Fibroblast of lung (primary cell): Measurements from ENCODE around the gene RYR2. TPM values are rescaled to one million over a fixed set of nuclear protein-coding genes. Genes with fewer than 3 reads are reported as not detected.

Experiments used
- DNase-seq, 2 donors: peaks; one replicate each; pipeline versions ENCODE4 v3.0.0 to v3.0.0-alpha.2; 2010; ENCODE audit warnings: low read depth in 2 of 2
- H2AFZ ChIP-seq: 2 replicates; pipeline ENCODE4 v1.5.1; 2012; ENCODE audit warnings: low read length, control low read depth, inconsistent platforms
- H3K27ac ChIP-seq: 2 replicates; pipeline ENCODE4 v1.5.1; 2011; ENCODE audit warnings: low read length, control low read depth; ENCODE audit not compliant: insufficient read depth
- H3K27me3 ChIP-seq: 2 replicates; pipeline ENCODE4 v1.5.1; 2011; ENCODE audit warnings: mild to moderate bottlenecking, low read length; ENCODE audit not compliant: control insufficient read depth, insufficient read depth
- H3K36me3 ChIP-seq: 2 replicates; pipeline ENCODE4 v1.5.1; 2011; ENCODE audit warnings: low read length; ENCODE audit not compliant: control insufficient read depth, insufficient read depth
- H3K4me1 ChIP-seq: 2 replicates; pipeline ENCODE4 v1.5.1; 2011; ENCODE audit warnings: low read length; ENCODE audit not compliant: control insufficient read depth, insufficient read depth; ENCODE audit errors: extremely low read depth
- H3K4me2 ChIP-seq: 2 replicates; pipeline ENCODE4 v1.5.1; 2011; ENCODE audit warnings: low read length, control low read depth; ENCODE audit not compliant: insufficient read depth; ENCODE audit errors: extremely low read depth
- H3K4me3 ChIP-seq, 4 experiments: fragments of 200-600 bp in 1 of 4; sonication (generic) in 1 of 4; replicated peaks in 1 of 4; 2 replicates each; pipeline ENCODE4 v1.5.1; 2011 to 2016; ENCODE audit warnings: low read length in 4 of 4, low read depth in 3 of 4, mild to moderate bottlenecking in 3 of 4, control low read depth in 2 of 4, inconsistent platforms in 1 of 4, mixed read lengths in 1 of 4; ENCODE audit not compliant: insufficient read depth in 1 of 4; ENCODE audit errors: control extremely low read depth in 1 of 4
- H3K79me2 ChIP-seq: 2 replicates; pipeline ENCODE4 v1.5.1; 2012; ENCODE audit warnings: mild to moderate bottlenecking, low read length, inconsistent platforms; ENCODE audit not compliant: control insufficient read depth, insufficient read depth
- H3K9ac ChIP-seq: 2 replicates; pipeline ENCODE4 v1.5.1; 2011; ENCODE audit warnings: mild to moderate bottlenecking, low read length, control low read depth; ENCODE audit not compliant: insufficient read depth
- H3K9me3 ChIP-seq: 2 replicates; pipeline ENCODE4 v1.5.1; 2012; ENCODE audit warnings: low read depth, low read length; ENCODE audit not compliant: control insufficient read depth, insufficient read depth
- H4K20me1 ChIP-seq: 2 replicates; pipeline ENCODE4 v1.5.1; 2011; ENCODE audit warnings: low read length; ENCODE audit not compliant: control insufficient read depth, insufficient read depth; ENCODE audit errors: extremely low read depth
- CTCF ChIP-seq, 2 donors: IDR thresholded peaks in 1 of 2; conservative IDR thresholded peaks in 1 of 2; 1 replicate in 1 of 2; 2 replicates in 1 of 2; pipeline ENCODE4 v1.5.1; 2011 to 2012; ENCODE audit warnings: low read length in 2 of 2, control low read depth in 1 of 2, inconsistent platforms in 1 of 2, low read depth in 1 of 2, mild to moderate bottlenecking in 1 of 2
- EZH2 ChIP-seq: IDR thresholded peaks from 2 replicates; pipeline ENCODE4 v1.5.1; 2012; ENCODE audit warnings: low read length, control low read depth, mild to moderate bottlenecking; ENCODE audit errors: missing control alignments
- polyA plus RNA-seq, 2 donors: library from polyadenylated mRNA; depleted of rRNA in 1 of 2; stranded (reverse) in 1 of 2; unstranded in 1 of 2; fragments of >200 nt; gene quantifications; 2 replicates each; pipeline ENCODE4 v1.2.1, GENCODE V29; 2011 to 2012; ENCODE audit warnings: missing spikeins in 1 of 2
- total RNA-seq: library from RNA; depleted of rRNA; stranded (reverse); fragments of >200 nt; gene quantifications from 2 replicates; pipeline ENCODE4 v1.2.1, GENCODE V29; 2014

The RYR2 gene
- total and polyA plus RNA-seq, 2 donors (not counting 1 experiment from before 2014, with no cell fraction given), result 0.06 to 0.17 TPM

GRCh38 chr1:237687804-237688203 is 645.8 kb downstream of the RYR2 start:
- DNase-seq, result no peak
- peak overlapping the region; percentile 13 for H3K4me2 ChIP-seq
- TF ChIP-seq CTCF (conservative IDR thresholded peaks at IDR 0.05 in 1 of 2, IDR thresholded peaks at IDR 0.05 in 1 of 2; ENCODE audit: low read depth in 1 of 2, low read length in 2 of 2), result no peak
- TF ChIP-seq EZH2, result no peak

GRCh38 chr1:237690656-237691055 is 648.7 kb downstream of the RYR2 start:
- H4K20me1 ChIP-seq, result no peaks in the 10 kb centered on the region
- no peaks in the 10 kb centered on the region for H3K4me1 ChIP-seq
- H2AFZ ChIP-seq, result no peak overlapping the region
- H3K4me2 ChIP-seq, result no peak overlapping the region
- H3K36me3 ChIP-seq, result no peaks in the 10 kb centered on the region
- H3K27ac ChIP-seq, result no peak overlapping the region
- no peak overlapping the region for H3K9ac ChIP-seq
- DNase-seq, result no peak
- no peaks in the 10 kb centered on the region for H3K27me3 ChIP-seq
- TF ChIP-seq CTCF (conservative IDR thresholded peaks at IDR 0.05 in 1 of 2, IDR thresholded peaks at IDR 0.05 in 1 of 2; ENCODE audit: low read depth in 1 of 2, low read length in 2 of 2) (no peak), EZH2 (no peak)
- H3K9me3 ChIP-seq, result no peaks in the 10 kb centered on the region
- H3K79me2 ChIP-seq, result no peaks in the 10 kb centered on the region
- H3K4me3 ChIP-seq, result no peak overlapping the region

More at GRCh38 chr1:237687804-237688203, 645.8 kb downstream of the RYR2 start:
- no peaks in the 10 kb centered on the region for H4K20me1 ChIP-seq
- H3K4me3 ChIP-seq, result no peak overlapping the region
- no peak overlapping the region for H2AFZ ChIP-seq
- H3K27ac ChIP-seq, result no peak overlapping the region
- no peaks in the 10 kb centered on the region for H3K27me3 ChIP-seq
- H3K9ac ChIP-seq, result peak overlapping the region; percentile 7
- H3K36me3 ChIP-seq, result no peaks in the 10 kb centered on the region
- no peaks in the 10 kb centered on the region for H3K4me1 ChIP-seq
- H3K9me3 ChIP-seq, result no peaks in the 10 kb centered on the region
- H3K79me2 ChIP-seq, result no peaks in the 10 kb centered on the region

DNA sequence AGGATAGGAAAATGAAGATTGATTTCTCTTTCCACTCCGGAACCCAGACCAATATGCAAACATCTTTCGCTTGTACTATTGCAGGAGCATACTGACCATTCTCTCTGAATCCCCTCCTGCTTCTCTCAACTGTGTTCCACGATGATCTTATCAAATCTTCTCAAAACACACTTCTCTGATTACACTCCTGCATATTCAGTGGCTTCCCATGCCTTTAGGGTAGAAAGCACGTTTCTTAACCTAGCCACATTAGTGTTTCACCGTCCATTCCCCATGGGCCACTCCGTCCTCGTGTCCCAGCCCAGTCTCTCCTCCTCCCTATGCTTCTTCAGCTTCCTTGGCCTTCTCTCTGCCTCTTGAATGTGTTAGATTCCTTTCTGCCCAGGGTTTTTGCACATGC is 650.3 kb downstream of the RYR2 start:
- no peaks in the 10 kb centered on the region for H3K27me3 ChIP-seq
- H3K9ac ChIP-seq, result no peak overlapping the region
- H2AFZ ChIP-seq, result no peak overlapping the region
- no peaks in the 10 kb centered on the region for H4K20me1 ChIP-seq
- H3K36me3 ChIP-seq, result no peaks in the 10 kb centered on the region
- no peak overlapping the region for H3K27ac ChIP-seq
- H3K4me2 ChIP-seq, result no peak overlapping the region
- TF ChIP-seq EZH2, result no peak
- no peak for TF ChIP-seq CTCF (conservative IDR thresholded peaks at IDR 0.05 in 1 of 2, IDR thresholded peaks at IDR 0.05 in 1 of 2; ENCODE audit: low read depth in 1 of 2, low read length in 2 of 2)
- no peak overlapping the region for H3K4me3 ChIP-seq
- H3K9me3 ChIP-seq, result no peaks in the 10 kb centered on the region
- H3K79me2 ChIP-seq, result no peaks in the 10 kb centered on the region
- DNase-seq, result no peak
- no peaks in the 10 kb centered on the region for H3K4me1 ChIP-seq
